Fibroblast of villous mesenchyme (primary cell): ENCODE results near the gene CIB4. TPM values are rescaled to one million over a fixed set of nuclear protein-coding genes. Genes with fewer than 3 reads are reported as not detected.

Experiments
- DNase-seq: peaks from one replicate; pipeline ENCODE4 v3.0.0-alpha.2; 2010; ENCODE audit warnings: low read depth
- H3K4me3 ChIP-seq: 2 replicates; pipeline ENCODE4 v1.5.1; 2011; ENCODE audit warnings: low read depth, mild to moderate bottlenecking, low read length
- CTCF ChIP-seq: IDR thresholded peaks from 2 replicates; pipeline ENCODE4 v1.5.1; 2012; ENCODE audit warnings: low read depth, mild to moderate bottlenecking, low read length; ENCODE audit not compliant: insufficient read depth
- total RNA-seq: library from RNA; depleted of rRNA; stranded (reverse); fragments of >200 nt; gene quantifications from 2 replicates; pipeline ENCODE4 v1.2.3, GENCODE V29; 2012

CIB4 gene
- total RNA-seq, 1 donor: not detected

- no peak overlapping the region for H3K4me3 ChIP-seq
- DNase-seq: no peak
- TF ChIP-seq CTCF: no peak
Observed at GRCh38 chr2:26584191-26584590, 57.0 kb downstream of the CIB4 start.

- DNase-seq: no peak
- TF ChIP-seq CTCF: no peak
- no peak overlapping the region for H3K4me3 ChIP-seq
Observed at GRCh38 chr2:26583381-26583911, 57.7 kb downstream of the CIB4 start.

DNA sequence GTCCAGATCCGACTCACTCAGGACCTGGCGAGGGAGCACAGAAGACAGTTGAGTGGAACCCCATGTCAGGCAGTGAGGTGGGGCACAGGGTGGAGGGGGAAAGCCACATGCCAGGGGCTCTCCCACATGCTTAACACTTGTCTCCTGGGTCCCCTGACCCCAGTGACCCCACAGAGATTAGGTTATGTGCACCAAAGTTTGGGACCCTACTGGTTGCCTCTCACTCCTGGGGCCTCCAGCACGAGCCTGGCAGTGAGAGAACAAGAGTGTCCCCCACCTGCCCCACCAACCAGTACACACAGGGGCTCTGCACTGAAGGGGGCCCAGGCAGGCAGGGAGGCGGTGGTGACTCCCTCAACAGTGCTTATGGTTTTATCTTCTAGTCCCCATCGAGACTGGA is 58.3 kb downstream of the CIB4 start:
- H3K4me3 ChIP-seq: no peak overlapping the region

DNA sequence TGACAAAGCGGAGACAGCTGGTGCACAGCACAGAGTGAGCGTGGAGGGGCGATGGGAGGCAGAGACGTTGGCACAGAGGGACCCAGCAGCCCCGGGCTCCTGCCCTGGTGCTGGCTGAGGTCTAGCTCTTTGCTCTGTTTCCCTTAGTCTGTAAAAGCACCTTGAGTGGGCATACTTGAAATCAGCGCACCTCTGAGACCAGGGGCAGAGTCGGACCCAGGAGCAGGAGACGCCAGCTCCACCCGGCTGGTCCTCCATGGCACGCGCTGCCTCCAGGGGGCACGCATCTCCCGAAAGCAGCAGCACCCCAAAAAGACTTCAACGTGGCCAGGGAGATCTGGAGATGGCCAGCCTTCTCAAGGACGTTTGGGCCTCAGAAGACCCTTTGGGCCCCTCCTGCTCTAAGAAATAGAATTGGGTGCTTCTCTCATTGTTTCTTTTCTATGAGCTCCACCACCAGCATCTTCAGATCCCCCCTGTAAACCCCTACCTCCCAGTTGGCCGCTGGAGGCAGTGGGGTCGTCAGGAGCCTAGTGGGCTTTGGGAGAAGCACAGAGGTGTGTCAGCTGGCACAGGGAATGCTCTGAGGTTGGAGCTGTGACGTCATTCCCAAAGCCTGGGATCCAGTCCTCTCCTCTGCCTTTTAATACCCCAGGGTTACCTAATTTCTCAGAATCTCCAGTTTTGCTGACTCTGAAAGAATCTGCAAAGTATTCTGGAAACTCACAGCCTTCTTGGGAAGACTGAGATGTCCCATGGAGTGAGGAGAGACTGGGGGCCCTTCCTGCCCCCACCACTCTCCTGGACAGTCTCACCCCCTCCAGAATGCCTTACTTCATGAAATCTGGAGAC is 58.9 kb downstream of the CIB4 start:
- DNase-seq: no peak
- no peak for TF ChIP-seq CTCF
- no peak overlapping the region for H3K4me3 ChIP-seq

More for the DNA sequence above, 58.3 kb downstream of the CIB4 start:
- no peak for TF ChIP-seq CTCF
- DNase-seq: no peak

DNA sequence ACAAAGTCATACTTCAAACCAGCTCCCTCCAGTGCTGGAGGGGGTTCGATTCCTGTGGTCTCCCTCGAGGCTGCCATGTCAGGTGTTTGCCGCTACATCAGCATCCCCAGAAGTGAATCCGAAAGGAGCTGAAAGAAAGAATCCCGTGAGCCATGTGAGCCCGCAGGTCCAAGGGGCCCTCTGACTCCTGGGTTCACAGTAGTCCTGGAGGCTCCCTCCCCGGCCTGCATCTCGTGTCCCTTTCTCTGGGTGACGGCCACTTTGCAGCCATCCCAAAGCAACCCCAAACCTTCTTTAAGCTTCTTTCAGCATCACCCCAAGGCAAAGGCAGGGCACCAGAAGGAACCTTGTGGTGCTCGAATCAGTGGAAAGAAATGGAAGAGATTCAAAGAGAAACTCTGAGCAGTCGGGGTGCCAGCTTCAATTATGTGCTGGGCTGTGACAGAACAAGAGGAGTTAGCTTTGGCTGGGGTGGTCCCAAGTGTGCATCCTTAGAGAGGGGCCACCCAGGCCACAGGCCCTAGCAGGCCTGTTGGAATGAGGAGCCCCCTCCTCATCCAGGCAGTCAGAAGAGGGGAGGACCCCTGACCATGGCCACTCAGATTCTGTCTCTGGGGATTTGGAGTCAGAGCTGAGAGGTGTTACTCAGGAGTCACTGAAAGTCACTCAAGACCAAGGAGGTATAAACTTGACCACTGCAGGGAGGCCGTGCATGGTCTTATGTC is 59.7 kb downstream of the CIB4 start:
- DNase-seq: no peak
- TF ChIP-seq CTCF: no peak
- H3K4me3 ChIP-seq: no peak overlapping the region

DNA sequence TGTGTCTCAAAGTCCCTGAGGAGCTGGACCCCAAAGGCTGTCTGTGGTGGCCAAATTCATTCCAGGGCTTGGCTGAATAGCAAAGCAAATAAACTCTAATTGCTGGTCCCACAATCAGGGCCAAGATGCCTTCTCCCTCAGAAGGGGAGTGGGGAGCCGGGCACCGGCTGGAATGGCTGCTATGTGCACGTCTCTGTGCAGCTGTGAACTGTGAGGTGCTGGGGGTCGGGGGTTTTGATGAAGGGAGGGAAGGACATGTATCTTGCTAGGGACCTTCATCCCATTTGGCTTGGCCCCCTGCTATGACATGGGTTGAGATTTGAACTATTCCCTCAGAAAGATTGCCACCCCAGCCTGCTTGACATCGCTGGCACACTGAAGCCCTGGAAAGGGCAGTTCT is 60.4 kb downstream of the CIB4 start:
- no peak for DNase-seq
- no peak for TF ChIP-seq CTCF
- H3K4me3 ChIP-seq: no peak overlapping the region
